WTC11 (cell line): ENCODE results near the gene PIK3R1. TPM values are rescaled to one million over a fixed set of nuclear protein-coding genes. Genes with fewer than 3 reads are reported as not detected.

ENCODE experiments used
- ATAC-seq: fragments of 200-7000 bp; cut with Tn5 transposase; 2 replicates; pipeline ENCODE4 v1.10.0; 2021; ENCODE audit warnings: mild to moderate bottlenecking, moderate library complexity
- CTCF ChIA-PET: fragments of 300-600 bp; sonication (Branson Sonifier 250); formaldehyde crosslinking; loops from one replicate; lab custom pipeline; 2021; ENCODE audit warnings: antibody characterized with exemption; lab: Charles Lee
- POLR2A ChIA-PET: fragments of 350-600 bp; sonication (Branson Sonifier 250); formaldehyde crosslinking; loops from one replicate; lab custom pipeline; 2021; ENCODE audit warnings: antibody characterized with exemption; lab: Charles Lee
- DNase-seq: peaks from one replicate; pipeline ENCODE4 v3.0.0; 2021; ENCODE audit warnings: low spot score
- H3K27ac Mint-ChIP-seq: 2 replicates; pipeline ENCODE4 v1.8.0; 2021; ENCODE audit warnings: mixed read lengths
- H3K27me3 Mint-ChIP-seq: 2 replicates; pipeline ENCODE4 v1.8.0; 2021; ENCODE audit warnings: low read depth, mild to moderate bottlenecking, moderate library complexity, mixed read lengths
- H3K36me3 Mint-ChIP-seq: 2 replicates; pipeline ENCODE4 v1.8.0; 2021; ENCODE audit warnings: mixed read lengths
- H3K4me1 Mint-ChIP-seq: 2 replicates; pipeline ENCODE4 v1.8.0; 2022; ENCODE audit warnings: mixed read lengths
- H3K4me3 Mint-ChIP-seq: 2 replicates; pipeline ENCODE4 v1.8.0; 2021; ENCODE audit warnings: mild to moderate bottlenecking, moderate library complexity, mixed read lengths
- H3K9me3 Mint-ChIP-seq: 2 replicates; pipeline ENCODE4 v1.8.0; 2021; ENCODE audit warnings: mixed read lengths
- ELF4 ChIP-seq: sonication (generic); formaldehyde crosslinking; IDR thresholded peaks from 2 replicates; pipeline ENCODE4 v1.8.1; 2022; ENCODE audit warnings: low read depth, mild to moderate bottlenecking, moderate library complexity, missing genetic modification reagents
- ETV6 ChIP-seq: sonication (generic); formaldehyde crosslinking; IDR thresholded peaks from 2 replicates; pipeline ENCODE4 v1.8.1; 2022; ENCODE audit warnings: mild to moderate bottlenecking, missing genetic modification reagents
- FOXJ3 ChIP-seq: sonication (generic); formaldehyde crosslinking; IDR thresholded peaks from 2 replicates; pipeline ENCODE4 v1.9.0; 2021; ENCODE audit warnings: missing genetic modification reagents, mild to moderate bottlenecking, borderline replicate concordance
- GABPB1 ChIP-seq: sonication (generic); formaldehyde crosslinking; IDR thresholded peaks from 2 replicates; pipeline ENCODE4 v1.8.1; 2023; ENCODE audit warnings: mild to moderate bottlenecking, missing genetic modification reagents
- IRF2 ChIP-seq: sonication (generic); formaldehyde crosslinking; IDR thresholded peaks from 2 replicates; pipeline ENCODE4 v1.8.0; 2022; ENCODE audit warnings: low read depth, missing genetic modification reagents, borderline replicate concordance
- JUN ChIP-seq: sonication (generic); formaldehyde crosslinking; IDR thresholded peaks from 2 replicates; pipeline ENCODE4 v1.8.0; 2023; ENCODE audit warnings: mild to moderate bottlenecking, missing genetic modification reagents
- NFATC4 ChIP-seq: fragments of 250-450 bp; sonication (Bioruptor Pico); IDR thresholded peaks from 2 replicates; pipeline ENCODE4 v1.9.0; 2021; ENCODE audit warnings: mild to moderate bottlenecking
- NFYB ChIP-seq: sonication (generic); formaldehyde crosslinking; conservative IDR thresholded peaks from 2 replicates; pipeline ENCODE4 v1.8.0; 2022; ENCODE audit warnings: low read depth, missing genetic modification reagents
- NR3C1 ChIP-seq: sonication (generic); formaldehyde crosslinking; conservative IDR thresholded peaks from 2 replicates; pipeline ENCODE4 v1.8.1; 2023; ENCODE audit warnings: low read depth, mild to moderate bottlenecking, missing genetic modification reagents
- PRRX2 ChIP-seq: fragments of 250-450 bp; sonication (Bioruptor Pico); IDR thresholded peaks from 2 replicates; pipeline ENCODE4 v1.8.0; 2021; ENCODE audit warnings: mild to moderate bottlenecking
- RORB ChIP-seq: fragments of 250-450 bp; sonication (Bioruptor Pico); IDR thresholded peaks from 2 replicates; pipeline ENCODE4 v1.9.0; 2021; ENCODE audit warnings: mild to moderate bottlenecking
- SOX15 ChIP-seq: fragments of 250-450 bp; sonication (Bioruptor Pico); IDR thresholded peaks from 2 replicates; pipeline ENCODE4 v1.9.0; 2021; ENCODE audit warnings: mild to moderate bottlenecking
- SP1 ChIP-seq: sonication (generic); formaldehyde crosslinking; conservative IDR thresholded peaks from 2 replicates; pipeline ENCODE4 v1.8.1; 2022; ENCODE audit warnings: missing genetic modification reagents
- ZNF121 ChIP-seq: sonication (generic); formaldehyde crosslinking; IDR thresholded peaks from 2 replicates; pipeline ENCODE4 v1.8.0; 2023; ENCODE audit warnings: missing genetic modification reagents
- ZNF219 ChIP-seq: sonication (generic); formaldehyde crosslinking; IDR thresholded peaks from 2 replicates; pipeline ENCODE4 v1.8.0; 2023; ENCODE audit warnings: missing genetic modification reagents, mild to moderate bottlenecking, borderline replicate concordance
- total RNA-seq: library from RNA; stranded (reverse); gene quantifications from 3 replicates; pipeline ENCODE4 v1.2.3, GENCODE V29; 2021
- TF ChIP-seq, protein P1 (sequence below): sonication (generic); formaldehyde crosslinking; conservative IDR thresholded peaks from 2 replicates; pipeline ENCODE4 v1.8.1; 2023; ENCODE audit warnings: mild to moderate bottlenecking, low read depth, missing genetic modification reagents, moderate library complexity
- TF ChIP-seq, protein P2 (sequence below): sonication (generic); formaldehyde crosslinking; IDR thresholded peaks from 2 replicates; pipeline ENCODE4 v1.8.1; 2022; ENCODE audit warnings: mild to moderate bottlenecking, moderate library complexity, missing genetic modification reagents
- TF ChIP-seq, protein P3 (sequence below): fragments of 250-450 bp; sonication (Bioruptor Pico); IDR thresholded peaks from 2 replicates; pipeline ENCODE4 v1.9.0; 2021; ENCODE audit warnings: moderate library complexity, mild to moderate bottlenecking, inconsistent platforms, borderline replicate concordance
- TF ChIP-seq, protein P4 (sequence below): sonication (generic); formaldehyde crosslinking; IDR thresholded peaks from 2 replicates; pipeline ENCODE4 v1.8.0; 2023; ENCODE audit warnings: mild to moderate bottlenecking, missing genetic modification reagents
- TF ChIP-seq, protein P5 (sequence below): fragments of 250-450 bp; sonication (Bioruptor Pico); IDR thresholded peaks from 2 replicates; pipeline ENCODE4 v1.9.0; 2021; ENCODE audit warnings: mild to moderate bottlenecking
- TF ChIP-seq, protein P6 (sequence below): fragments of 200-600 bp; IDR thresholded peaks from 2 replicates; pipeline ENCODE4 v1.8.0; 2022; ENCODE audit warnings: antibody characterized with exemption

Gene PIK3R1
- total RNA-seq, 1 experiment from 2014 or later, result 11.3 TPM

DNA sequence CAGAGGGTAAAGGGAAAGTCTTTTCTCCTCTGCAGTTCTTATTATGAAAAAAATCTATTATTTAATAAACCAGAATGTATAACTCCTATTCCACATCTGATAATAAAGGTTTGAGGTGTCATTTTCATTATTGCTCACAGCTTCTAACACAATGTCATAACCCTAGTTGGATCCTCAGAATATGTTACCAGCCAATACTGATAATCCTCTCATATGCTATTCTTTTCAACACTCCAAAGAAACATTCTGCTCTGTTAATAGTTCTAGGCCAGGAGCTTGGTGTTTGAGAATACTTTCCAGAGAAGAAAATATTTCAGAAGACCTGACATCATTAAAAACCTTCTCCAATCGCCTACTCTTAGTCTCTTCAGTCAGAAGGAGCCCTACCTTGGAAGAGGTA lies 127.1 kb downstream of the PIK3R1 start (continued):
- TF ChIP-seq, protein P1, sequence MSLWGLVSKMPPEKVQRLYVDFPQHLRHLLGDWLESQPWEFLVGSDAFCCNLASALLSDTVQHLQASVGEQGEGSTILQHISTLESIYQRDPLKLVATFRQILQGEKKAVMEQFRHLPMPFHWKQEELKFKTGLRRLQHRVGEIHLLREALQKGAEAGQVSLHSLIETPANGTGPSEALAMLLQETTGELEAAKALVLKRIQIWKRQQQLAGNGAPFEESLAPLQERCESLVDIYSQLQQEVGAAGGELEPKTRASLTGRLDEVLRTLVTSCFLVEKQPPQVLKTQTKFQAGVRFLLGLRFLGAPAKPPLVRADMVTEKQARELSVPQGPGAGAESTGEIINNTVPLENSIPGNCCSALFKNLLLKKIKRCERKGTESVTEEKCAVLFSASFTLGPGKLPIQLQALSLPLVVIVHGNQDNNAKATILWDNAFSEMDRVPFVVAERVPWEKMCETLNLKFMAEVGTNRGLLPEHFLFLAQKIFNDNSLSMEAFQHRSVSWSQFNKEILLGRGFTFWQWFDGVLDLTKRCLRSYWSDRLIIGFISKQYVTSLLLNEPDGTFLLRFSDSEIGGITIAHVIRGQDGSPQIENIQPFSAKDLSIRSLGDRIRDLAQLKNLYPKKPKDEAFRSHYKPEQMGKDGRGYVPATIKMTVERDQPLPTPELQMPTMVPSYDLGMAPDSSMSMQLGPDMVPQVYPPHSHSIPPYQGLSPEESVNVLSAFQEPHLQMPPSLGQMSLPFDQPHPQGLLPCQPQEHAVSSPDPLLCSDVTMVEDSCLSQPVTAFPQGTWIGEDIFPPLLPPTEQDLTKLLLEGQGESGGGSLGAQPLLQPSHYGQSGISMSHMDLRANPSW (CRISPR knock-in tag), result no peak
- TF ChIP-seq NFYB (CRISPR knock-in tag), result no peak
- no peak for TF ChIP-seq NR3C1 (CRISPR knock-in tag)
- no peak for TF ChIP-seq SOX15 (CRISPR knock-in tag)
- TF ChIP-seq ETV6 (CRISPR knock-in tag), result no peak
- TF ChIP-seq PRRX2, result no peak
- no peak for TF ChIP-seq NFATC4 (CRISPR knock-in tag)

DNA sequence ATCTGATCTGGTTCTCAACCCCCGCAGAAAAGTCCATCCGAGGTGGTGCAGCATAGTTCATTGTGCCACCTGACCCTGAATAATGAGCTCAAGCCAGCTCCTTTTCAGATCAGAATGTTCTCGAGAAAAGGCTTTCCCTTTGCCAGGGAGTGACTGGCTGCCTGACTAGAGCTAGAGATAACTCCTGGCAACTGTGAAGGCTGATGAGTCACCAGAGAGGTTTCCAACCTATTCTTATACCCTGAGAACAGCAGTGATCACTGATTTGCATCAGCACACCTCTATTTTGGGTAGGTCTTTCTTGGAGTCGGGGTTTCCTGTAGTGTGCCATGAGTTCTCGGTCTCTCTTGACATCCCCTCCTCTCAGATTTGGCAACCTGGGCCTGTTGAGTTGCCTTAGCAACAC lies 127.9 kb downstream of the PIK3R1 start:
- DNase-seq (no peak), ATAC-seq (no peak)
- H3K9me3 Mint-ChIP-seq, result peaks cover 26% of the 10 kb centered on the region
- ChIA-PET POLR2A (no interaction called here), CTCF (no interaction called here)
- no peaks in the 10 kb centered on the region for H3K27me3 Mint-ChIP-seq
- peaks cover 8% of the 10 kb centered on the region for H3K36me3 Mint-ChIP-seq
- no peak for TF ChIP-seq ZNF121 (CRISPR knock-in tag)
- TF ChIP-seq, protein P2, sequence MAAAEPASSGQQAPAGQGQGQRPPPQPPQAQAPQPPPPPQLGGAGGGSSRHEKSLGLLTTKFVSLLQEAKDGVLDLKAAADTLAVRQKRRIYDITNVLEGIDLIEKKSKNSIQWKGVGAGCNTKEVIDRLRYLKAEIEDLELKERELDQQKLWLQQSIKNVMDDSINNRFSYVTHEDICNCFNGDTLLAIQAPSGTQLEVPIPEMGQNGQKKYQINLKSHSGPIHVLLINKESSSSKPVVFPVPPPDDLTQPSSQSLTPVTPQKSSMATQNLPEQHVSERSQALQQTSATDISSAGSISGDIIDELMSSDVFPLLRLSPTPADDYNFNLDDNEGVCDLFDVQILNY (CRISPR knock-in tag), result no peak
- TF ChIP-seq, protein P3, sequence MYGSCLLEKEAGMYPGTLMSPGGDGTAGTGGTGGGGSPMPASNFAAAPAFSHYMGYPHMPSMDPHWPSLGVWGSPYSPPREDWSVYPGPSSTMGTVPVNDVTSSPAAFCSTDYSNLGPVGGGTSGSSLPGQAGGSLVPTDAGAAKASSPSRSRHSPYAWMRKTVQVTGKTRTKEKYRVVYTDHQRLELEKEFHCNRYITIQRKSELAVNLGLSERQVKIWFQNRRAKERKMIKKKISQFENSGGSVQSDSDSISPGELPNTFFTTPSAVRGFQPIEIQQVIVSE (CRISPR knock-in tag), result no peak
- TF ChIP-seq, protein P4, sequence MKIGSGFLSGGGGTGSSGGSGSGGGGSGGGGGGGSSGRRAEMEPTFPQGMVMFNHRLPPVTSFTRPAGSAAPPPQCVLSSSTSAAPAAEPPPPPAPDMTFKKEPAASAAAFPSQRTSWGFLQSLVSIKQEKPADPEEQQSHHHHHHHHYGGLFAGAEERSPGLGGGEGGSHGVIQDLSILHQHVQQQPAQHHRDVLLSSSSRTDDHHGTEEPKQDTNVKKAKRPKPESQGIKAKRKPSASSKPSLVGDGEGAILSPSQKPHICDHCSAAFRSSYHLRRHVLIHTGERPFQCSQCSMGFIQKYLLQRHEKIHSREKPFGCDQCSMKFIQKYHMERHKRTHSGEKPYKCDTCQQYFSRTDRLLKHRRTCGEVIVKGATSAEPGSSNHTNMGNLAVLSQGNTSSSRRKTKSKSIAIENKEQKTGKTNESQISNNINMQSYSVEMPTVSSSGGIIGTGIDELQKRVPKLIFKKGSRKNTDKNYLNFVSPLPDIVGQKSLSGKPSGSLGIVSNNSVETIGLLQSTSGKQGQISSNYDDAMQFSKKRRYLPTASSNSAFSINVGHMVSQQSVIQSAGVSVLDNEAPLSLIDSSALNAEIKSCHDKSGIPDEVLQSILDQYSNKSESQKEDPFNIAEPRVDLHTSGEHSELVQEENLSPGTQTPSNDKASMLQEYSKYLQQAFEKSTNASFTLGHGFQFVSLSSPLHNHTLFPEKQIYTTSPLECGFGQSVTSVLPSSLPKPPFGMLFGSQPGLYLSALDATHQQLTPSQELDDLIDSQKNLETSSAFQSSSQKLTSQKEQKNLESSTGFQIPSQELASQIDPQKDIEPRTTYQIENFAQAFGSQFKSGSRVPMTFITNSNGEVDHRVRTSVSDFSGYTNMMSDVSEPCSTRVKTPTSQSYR (CRISPR knock-in tag), result no peak
- no peak for TF ChIP-seq ELF4 (CRISPR knock-in tag)
- no peak overlapping the region for H3K4me3 Mint-ChIP-seq
- peaks cover 9% of the 10 kb centered on the region for H3K4me1 Mint-ChIP-seq
- H3K27ac Mint-ChIP-seq, result no peak overlapping the region

DNA sequence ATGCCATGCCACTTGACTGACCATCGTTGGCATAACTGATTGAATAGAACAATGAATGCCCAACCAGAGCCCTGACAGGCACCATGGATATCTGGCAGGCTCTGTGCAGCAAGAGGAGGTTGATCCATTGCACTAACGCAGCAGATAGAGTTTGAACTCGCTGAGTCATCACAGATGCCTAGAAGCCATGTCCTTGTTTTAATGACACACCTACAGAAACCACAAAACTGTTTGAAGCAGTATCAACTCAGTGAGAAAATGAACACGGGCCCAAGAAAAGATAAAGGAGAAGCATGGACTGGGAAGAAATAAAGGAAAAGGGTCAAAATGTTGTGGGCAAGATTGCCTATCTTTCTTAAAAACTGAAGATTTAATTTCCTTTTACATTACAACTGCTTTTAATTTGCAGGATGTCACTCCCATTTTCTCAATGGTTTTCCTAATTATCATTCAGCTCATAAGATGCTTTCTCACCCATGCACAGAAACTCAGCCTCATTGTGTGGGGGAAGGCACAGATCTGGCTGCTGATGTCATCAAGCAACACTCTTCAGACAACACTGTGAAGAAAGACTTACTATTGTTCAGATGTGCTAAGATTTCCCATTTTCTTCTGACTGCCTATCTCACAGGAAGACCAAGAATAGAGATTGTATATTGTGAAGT lies 129.0 kb downstream of the PIK3R1 start:
- CTCF ChIA-PET, result no interaction called here
- no peak for DNase-seq
- peaks cover 9% of the 10 kb centered on the region for H3K4me1 Mint-ChIP-seq
- POLR2A ChIA-PET, result no interaction called here
- H3K36me3 Mint-ChIP-seq, result peaks cover 8% of the 10 kb centered on the region
- H3K4me3 Mint-ChIP-seq, result no peak overlapping the region
- peaks cover 31% of the 10 kb centered on the region for H3K9me3 Mint-ChIP-seq
- H3K27ac Mint-ChIP-seq, result no peak overlapping the region
- ATAC-seq, result no peak
- H3K27me3 Mint-ChIP-seq, result no peaks in the 10 kb centered on the region
- no peak for TF ChIP-seq ZNF219 (CRISPR knock-in tag)
- TF ChIP-seq GABPB1 (CRISPR knock-in tag), result no peak
- no peak for TF ChIP-seq FOXJ3 (CRISPR knock-in tag)
- TF ChIP-seq RORB, result no peak
- TF ChIP-seq, protein P5, sequence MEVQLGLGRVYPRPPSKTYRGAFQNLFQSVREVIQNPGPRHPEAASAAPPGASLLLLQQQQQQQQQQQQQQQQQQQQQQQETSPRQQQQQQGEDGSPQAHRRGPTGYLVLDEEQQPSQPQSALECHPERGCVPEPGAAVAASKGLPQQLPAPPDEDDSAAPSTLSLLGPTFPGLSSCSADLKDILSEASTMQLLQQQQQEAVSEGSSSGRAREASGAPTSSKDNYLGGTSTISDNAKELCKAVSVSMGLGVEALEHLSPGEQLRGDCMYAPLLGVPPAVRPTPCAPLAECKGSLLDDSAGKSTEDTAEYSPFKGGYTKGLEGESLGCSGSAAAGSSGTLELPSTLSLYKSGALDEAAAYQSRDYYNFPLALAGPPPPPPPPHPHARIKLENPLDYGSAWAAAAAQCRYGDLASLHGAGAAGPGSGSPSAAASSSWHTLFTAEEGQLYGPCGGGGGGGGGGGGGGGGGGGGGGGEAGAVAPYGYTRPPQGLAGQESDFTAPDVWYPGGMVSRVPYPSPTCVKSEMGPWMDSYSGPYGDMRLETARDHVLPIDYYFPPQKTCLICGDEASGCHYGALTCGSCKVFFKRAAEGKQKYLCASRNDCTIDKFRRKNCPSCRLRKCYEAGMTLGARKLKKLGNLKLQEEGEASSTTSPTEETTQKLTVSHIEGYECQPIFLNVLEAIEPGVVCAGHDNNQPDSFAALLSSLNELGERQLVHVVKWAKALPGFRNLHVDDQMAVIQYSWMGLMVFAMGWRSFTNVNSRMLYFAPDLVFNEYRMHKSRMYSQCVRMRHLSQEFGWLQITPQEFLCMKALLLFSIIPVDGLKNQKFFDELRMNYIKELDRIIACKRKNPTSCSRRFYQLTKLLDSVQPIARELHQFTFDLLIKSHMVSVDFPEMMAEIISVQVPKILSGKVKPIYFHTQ, result no peak
- no peak for TF ChIP-seq SOX15 (CRISPR knock-in tag)
- TF ChIP-seq, protein P6, sequence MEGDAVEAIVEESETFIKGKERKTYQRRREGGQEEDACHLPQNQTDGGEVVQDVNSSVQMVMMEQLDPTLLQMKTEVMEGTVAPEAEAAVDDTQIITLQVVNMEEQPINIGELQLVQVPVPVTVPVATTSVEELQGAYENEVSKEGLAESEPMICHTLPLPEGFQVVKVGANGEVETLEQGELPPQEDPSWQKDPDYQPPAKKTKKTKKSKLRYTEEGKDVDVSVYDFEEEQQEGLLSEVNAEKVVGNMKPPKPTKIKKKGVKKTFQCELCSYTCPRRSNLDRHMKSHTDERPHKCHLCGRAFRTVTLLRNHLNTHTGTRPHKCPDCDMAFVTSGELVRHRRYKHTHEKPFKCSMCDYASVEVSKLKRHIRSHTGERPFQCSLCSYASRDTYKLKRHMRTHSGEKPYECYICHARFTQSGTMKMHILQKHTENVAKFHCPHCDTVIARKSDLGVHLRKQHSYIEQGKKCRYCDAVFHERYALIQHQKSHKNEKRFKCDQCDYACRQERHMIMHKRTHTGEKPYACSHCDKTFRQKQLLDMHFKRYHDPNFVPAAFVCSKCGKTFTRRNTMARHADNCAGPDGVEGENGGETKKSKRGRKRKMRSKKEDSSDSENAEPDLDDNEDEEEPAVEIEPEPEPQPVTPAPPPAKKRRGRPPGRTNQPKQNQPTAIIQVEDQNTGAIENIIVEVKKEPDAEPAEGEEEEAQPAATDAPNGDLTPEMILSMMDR, result no peak
- TF ChIP-seq SP1 (CRISPR knock-in tag), result no peak
- TF ChIP-seq IRF2 (CRISPR knock-in tag), result no peak
- no peak for TF ChIP-seq JUN (CRISPR knock-in tag)
